Activated gamma-delta T cell treated with anti-CD3 and anti-CD28 coated beads, Interleukin-2, amount 50 U/mL, for 16 hours (primary cell): ENCODE results near the gene ANAPC5.
"Not testable (repeated sequence)": the region's sequence is repeated elsewhere in the genome, so short reads cannot be mapped to it uniquely, and the experiment has no call there.

Source experiments
- DNase-seq: peaks from one replicate; pipeline ENCODE4 v3.0.0-alpha.2; 2020; ENCODE audit warnings: low read depth

The ANAPC5 gene

GRCh38 chr12:121284551-121285390, 67.4 kb downstream of the ANAPC5 start:
- no peak for DNase-seq

- DNase-seq, result no peak
Measured at GRCh38 chr12:121283841-121284240, 68.4 kb downstream of the ANAPC5 start.

GRCh38 chr12:121283388-121283787, 68.8 kb downstream of the ANAPC5 start:
- no peak for DNase-seq

GRCh38 chr12:121282910-121283309, 69.3 kb downstream of the ANAPC5 start:
- not testable (repeated sequence) for DNase-seq

GRCh38 chr12:121282072-121282742, 70.0 kb downstream of the ANAPC5 start:
- DNase-seq, result no peak

GRCh38 chr12:121281116-121281515, 71.1 kb downstream of the ANAPC5 start:
- DNase-seq, result not testable (repeated sequence)

- not testable (repeated sequence) for DNase-seq
Measured at GRCh38 chr12:121280531-121280930, 71.7 kb downstream of the ANAPC5 start.

GRCh38 chr12:121279507-121279915, 72.7 kb downstream of the ANAPC5 start:
- no peak for DNase-seq

- DNase-seq, result no peak
Measured at GRCh38 chr12:121279071-121279375, 73.2 kb downstream of the ANAPC5 start.

GRCh38 chr12:121278169-121279070, 73.8 kb downstream of the ANAPC5 start:
- DNase-seq, result no peak

GRCh38 chr12:121277374-121277759, 74.8 kb downstream of the ANAPC5 start:
- DNase-seq, result no peak

- DNase-seq, result no peak
Measured at GRCh38 chr12:121274036-121274763, 78.0 kb downstream of the ANAPC5 start.

GRCh38 chr12:121273364-121273896, 78.8 kb downstream of the ANAPC5 start:
- DNase-seq, result no peak

GRCh38 chr12:121267822-121268221, 84.4 kb downstream of the ANAPC5 start:
- no peak for DNase-seq

- no peak for DNase-seq
Measured at GRCh38 chr12:121264951-121265515, 87.2 kb downstream of the ANAPC5 start.

GRCh38 chr12:121264135-121264534, 88.1 kb downstream of the ANAPC5 start:
- no peak for DNase-seq

- DNase-seq, result no peak
Measured at GRCh38 chr12:121263206-121263935, 88.8 kb downstream of the ANAPC5 start.

- no peak for DNase-seq
Measured at GRCh38 chr12:121261398-121261797, 90.8 kb downstream of the ANAPC5 start.

- DNase-seq, result no peak
Measured at GRCh38 chr12:121260091-121260490, 92.1 kb downstream of the ANAPC5 start.

- DNase-seq, result no peak
Measured at GRCh38 chr12:121259074-121259473, 93.1 kb downstream of the ANAPC5 start.
